ENCODE results near the gene MAPK8IP3.
"Not testable (repeated sequence)": the region's sequence is repeated elsewhere in the genome, so short reads cannot be mapped to it uniquely, and the experiment has no call there.

The MAPK8IP3 gene

DNA sequence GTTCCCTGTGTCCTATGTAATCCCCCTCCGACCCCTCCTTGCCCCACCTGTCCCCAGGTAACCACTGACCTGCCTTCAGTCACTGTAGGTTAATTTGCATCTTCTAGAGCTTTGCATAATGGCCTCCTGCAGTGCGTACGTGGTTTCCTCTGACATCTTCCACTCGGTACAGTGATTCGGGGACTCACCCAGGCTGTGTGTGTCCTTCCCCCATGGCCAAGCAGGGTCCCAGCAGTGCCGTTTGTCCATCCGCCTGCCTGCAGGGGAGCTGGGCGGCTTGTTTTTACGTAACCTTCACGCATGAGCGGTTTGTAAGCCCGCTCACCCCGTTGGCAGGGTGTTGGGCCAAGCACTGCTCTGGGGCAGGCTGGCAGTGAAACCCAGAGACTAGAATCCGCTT lies 7.9 kb downstream of the MAPK8IP3 start:
- peak; percentile 55 for DNase-seq

GRCh38 chr16:1715220-1715619 lies 9.2 kb downstream of the MAPK8IP3 start:
- no peak for DNase-seq

DNA sequence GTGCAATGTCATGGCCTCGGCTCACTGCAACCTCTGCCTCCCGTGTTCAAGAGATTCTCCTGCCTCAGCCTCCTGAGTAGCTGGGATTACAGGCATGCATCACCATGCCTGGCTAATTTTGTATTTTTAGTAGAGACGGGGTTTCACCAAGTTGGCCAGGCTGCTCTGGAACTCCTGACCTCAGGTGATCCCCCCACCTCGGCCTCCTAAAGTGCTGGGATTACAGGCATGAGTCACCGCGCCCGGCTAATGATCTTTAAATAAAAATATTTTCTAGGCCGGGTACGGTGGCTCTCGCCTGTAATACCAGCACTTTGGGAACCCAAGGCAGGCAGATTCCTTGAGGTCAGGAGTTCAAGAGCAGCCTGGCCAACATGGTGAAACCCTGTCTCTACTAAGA lies 12.2 kb downstream of the MAPK8IP3 start:
- DNase-seq, result not testable (repeated sequence)

GRCh38 chr16:1719559-1720229 lies 13.7 kb downstream of the MAPK8IP3 start:
- DNase-seq, result not testable (repeated sequence)

GRCh38 chr16:1721372-1721771 lies 15.4 kb downstream of the MAPK8IP3 start:
- DNase-seq, result no peak

DNA sequence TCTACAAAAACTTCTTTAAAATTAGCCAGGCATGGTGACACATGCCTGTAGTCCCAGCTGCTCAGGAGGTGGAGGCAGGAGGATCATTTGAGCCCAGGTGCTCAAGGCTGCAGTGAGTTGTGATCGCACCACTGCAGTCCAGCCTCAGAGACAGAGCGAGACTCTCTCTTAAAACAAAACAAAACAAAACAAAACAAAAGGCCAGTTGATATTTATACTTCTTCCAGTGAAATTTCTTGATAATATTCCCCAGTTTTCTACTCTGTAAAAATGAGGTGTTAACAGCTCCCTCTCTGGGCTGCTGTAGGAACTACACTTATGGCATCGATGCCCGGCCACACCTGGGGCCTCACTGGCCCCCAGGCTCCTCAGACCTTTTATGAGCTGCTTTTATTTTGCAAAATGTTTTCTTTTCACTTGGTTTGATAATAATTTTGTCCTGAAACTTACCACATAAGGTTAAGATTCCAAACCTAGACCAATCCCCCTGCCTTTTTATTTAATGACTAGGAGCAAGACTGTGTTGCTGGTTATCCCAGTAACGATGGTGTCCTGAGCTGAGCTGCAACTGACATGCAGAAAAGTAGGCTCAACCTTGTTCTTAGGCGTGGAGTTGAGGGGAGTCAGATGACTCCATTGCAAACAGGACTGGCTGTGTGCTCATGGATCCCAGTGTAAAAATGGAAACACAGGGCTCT lies 17.6 kb downstream of the MAPK8IP3 start:
- DNase-seq, result peak; percentile 50

GRCh38 chr16:1724491-1724890 lies 18.5 kb downstream of the MAPK8IP3 start:
- no peak for DNase-seq

DNA sequence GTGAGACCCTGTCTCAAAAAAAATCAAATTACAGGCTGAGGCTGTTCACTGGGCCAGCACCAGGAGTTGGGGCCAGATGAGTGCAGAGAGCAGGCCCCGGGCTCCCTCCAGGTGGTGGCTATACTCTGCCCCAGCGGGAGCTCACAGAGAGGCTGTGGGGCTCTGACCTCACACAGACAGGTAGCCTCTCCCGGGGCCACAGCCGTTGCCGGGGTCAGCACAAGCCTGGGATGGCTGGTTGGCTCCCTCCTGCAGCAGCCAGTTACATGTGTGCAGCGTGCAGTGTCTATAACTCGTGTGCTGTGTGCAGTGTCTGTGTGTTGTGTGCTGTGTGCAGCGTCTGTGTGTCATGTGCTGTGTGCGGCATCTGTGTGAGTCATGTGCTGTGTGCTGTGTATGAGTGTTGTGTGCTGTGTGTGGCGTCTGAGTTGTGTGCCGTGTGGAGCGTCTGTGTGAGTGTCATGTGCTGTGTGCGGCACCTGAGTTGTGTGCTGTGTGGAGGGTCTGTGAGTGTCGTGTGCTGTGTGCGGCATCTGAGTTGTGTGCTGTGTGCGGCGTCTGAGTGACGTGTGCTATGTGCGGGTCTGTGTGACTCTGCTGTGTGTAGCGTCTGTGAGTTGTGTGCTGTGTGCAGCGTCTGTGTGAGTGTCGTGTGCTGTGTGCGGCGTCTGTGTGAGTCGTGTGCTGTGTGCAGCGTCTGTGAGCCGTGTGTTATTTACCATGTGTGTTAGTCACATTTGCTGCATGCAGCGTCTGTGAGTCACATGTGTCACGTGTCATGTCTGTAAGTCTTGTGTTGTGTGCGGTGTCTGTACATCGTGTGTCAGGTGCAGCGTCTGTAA lies 20.9 kb downstream of the MAPK8IP3 start:
- DNase-seq, result no peak

DNA sequence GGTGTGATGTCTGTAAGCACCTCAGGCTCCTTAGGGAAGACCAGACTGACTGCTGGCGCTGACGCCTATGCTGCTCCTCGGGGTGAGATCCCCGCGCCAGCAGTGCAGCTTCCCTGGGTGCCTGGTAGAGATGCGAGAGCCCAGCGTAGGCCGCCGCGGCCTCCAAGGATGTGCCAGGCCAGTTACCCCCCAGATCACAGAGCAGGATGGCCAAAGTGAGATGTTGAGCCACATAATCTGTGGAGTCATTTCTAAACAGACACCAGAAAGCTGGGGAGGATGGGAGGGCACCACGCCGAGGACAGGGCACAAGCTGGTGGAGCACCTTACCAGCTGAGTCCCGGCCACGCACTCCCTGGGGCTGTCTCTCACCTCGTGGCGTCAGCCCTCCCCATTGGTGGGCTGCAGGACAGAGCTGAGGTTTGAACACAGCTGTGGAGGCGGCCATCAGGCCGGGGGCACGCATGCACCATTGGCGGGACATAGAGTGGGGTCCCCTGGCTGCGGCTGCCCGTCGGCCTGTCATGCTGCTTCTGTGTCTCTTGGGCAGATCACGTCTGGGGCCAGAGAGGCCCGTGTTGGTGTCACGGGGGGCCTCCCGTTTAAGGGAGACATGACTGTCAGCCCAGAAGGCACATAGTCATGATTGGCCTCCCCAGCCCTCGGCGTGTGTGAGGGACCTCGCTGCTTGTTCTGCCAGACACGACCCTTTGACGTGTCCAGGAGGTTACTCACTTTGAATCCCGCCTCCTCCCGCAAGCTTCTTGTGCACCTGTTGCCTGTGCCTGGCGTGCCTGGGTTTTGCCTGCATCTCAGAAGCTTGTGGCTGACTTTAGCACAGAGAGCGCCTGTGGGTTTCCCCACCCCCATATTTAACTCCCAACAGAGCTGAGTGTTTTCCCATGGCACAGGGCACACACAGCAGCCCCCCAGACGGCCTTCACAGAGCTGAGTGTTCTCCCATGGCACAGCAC lies 21.9 kb downstream of the MAPK8IP3 start:
- no peak for DNase-seq

- no peak for DNase-seq
Measured at GRCh38 chr16:1729026-1729425, 23.0 kb downstream of the MAPK8IP3 start.

- no peak for DNase-seq
Measured at GRCh38 chr16:1729445-1729844, 23.4 kb downstream of the MAPK8IP3 start.

GRCh38 chr16:1731073-1731472 lies 25.1 kb downstream of the MAPK8IP3 start:
- DNase-seq, result no peak

DNA sequence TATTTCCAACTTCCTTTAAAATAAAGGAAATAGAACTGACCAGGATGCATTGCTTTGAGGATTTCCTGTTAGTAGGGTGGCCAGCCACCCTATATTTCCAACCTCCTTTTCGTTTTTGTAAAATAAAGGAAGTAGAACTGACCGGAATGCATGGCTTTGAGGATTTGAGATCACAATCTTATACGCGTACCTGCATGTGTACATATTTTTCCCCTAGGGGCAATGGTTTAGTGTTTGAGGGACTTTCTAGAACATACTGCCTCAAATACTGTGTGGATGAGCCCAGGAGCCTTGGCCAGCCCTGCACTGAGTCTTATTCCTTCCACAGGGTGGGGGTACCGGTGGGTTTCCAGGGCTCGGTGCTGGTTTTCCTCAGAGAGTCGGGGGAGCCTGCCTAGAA lies 25.6 kb downstream of the MAPK8IP3 start:
- DNase-seq, result no peak

DNA sequence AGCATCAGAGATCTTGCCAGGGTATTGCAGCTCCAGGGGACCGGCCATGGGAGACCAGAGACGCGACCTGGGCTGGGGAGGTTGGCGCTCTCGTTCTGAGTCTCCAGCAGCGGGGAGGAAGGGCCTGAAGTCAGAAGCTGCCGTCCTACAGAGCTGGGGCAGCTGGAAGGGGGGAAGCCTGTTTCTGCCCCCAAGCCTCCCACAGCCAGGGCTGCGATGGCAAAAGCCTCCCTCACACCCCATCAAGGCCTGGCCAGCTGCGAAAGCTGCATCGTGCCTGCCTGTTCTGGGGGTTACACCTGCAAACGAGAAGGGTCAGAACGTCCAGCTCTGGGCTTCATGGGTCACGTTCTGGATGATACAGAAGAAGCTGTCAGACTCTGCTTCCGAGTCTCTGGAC lies 26.1 kb downstream of the MAPK8IP3 start:
- no peak for DNase-seq

DNA sequence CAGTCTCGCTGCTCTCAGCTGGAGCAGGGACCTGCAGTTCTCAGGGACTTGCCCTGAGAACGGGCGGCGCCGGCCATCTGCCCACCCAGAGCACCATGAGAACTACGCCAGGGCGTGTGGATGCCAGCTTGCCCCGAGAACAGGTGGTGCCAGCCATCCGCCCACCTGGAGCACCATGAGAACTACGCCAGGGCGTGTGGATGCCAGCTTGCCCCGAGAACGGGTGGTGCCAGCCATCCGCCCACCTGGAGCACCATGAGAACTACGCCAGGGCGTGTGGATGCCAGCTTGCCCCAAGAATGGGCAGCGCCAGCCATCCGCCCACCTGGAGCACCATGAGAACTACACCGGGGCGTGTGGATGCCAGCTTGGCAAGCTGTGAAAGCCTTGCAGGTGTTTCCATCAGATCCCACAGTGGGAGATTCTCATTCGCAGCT lies 26.6 kb downstream of the MAPK8IP3 start:
- not testable (repeated sequence) for DNase-seq

DNA sequence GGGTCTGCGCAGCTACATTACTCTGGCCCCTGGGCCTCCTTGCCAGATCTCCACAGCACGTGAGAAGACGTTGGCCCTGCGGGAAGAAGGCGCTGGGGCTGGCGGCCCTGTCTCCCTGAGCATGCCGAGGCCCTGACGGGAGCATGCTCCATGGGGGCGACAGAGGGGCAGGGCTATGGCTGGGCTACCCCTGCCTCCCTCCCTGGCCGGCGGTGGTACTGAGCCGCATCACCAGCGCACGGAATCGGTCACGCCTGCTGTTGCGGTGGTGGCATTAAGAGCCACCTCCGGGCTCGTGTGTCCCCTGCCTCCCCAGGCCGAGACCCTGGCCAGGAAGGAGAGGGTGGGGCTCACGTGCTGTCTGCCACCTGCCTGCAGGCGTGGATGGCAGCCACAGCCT lies 28.1 kb downstream of the MAPK8IP3 start:
- no peak for DNase-seq

- DNase-seq, result no peak
Measured at GRCh38 chr16:1734816-1735215, 28.8 kb downstream of the MAPK8IP3 start.

- DNase-seq, result no peak
Measured at GRCh38 chr16:1740234-1740633, 34.2 kb downstream of the MAPK8IP3 start.

DNA sequence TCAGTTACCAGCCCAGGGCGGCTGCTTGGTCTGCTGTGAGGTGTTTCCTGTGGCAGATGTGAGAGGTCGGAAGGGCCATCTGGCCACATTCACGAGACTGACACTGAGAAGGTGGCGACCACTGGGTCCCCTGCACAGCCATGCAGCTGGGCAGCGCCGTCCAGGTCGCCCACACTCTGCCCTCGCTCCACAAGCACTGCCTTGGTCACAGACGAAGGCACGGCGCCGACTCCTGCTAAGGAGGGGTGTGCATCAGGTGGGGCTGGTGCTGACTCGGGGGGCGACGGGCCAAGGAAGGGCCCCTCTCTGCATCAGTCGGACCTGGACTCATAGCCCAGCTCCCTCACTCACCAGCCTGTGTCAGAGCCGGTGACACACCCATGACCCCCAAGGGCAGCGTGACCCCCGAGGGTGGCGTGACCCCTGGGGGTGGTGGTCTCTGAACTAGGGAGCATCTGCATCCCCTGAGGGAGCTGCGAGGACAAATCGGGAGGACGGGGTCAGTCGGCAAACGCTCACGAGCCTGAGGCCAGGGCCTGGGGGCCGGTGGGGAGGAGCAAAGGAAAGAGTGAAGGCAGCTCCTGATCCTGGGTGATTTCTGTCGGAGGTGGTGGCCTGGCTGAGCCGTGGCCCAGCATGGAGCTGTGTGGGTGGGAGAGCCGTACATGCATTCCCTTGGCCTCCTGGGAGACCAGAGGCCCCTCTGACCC lies 34.9 kb downstream of the MAPK8IP3 start:
- no peak for DNase-seq

DNA sequence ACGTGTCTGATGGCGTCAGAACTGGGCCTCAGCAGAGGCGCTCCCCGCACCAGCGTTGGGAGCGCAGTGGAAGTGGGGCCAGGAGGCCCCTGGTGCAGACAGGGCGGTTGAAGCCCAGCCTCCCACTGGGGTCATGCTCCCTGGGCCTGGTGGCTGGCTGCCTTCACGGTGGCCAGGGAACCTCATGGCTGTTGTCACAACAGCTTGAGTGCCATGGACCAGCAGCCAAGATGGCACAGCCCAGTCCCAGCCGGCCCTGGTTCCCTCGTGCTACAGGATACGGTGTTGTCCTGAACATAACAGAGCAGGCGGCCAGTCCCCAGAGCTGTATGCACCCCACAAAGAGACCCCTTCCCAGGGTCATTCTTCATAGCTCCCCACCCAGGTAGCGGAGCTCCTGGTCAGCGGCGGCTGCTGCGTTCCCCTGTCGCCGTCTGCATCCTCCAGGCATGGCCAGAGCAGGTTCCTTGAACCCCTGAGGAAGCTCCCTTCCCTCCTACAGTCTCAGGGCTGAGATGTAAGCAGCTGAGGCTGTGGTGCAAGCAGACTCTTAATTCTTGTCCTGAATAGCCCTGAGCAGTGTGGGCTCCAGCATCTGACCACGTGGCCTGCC lies 35.7 kb downstream of the MAPK8IP3 start:
- no peak for DNase-seq

All from retina (tissue), 1 donor.